Calu3 (cell line): Measurements from ENCODE around the gene TRAF3. TPM values are rescaled to one million over a fixed set of nuclear protein-coding genes. Genes with fewer than 3 reads are reported as not detected.

ENCODE experiments used
- BruUV-seq: library from RNA; stranded (reverse); fragments of 400-500 nt; replicated peaks from 2 replicates; lab custom pipeline; 2021; lab: Mats Ljungman, UMichigan
- CTCF ChIA-PET: fragments of 300-600 bp; sonication (Branson Sonifier 250); formaldehyde crosslinking; loops from one replicate; lab custom pipeline; 2022; ENCODE audit warnings: antibody characterized with exemption; lab: Charles Lee
- DNase-seq: peaks from one replicate; pipeline ENCODE4 v3.0.0; 2022
- H3K27ac Mint-ChIP-seq: one replicate; pipeline ENCODE4 v1.8.0; 2022; ENCODE audit warnings: mixed read lengths; ENCODE audit not compliant: unreplicated experiment
- H3K27me3 Mint-ChIP-seq: one replicate; pipeline ENCODE4 v1.8.0; 2022; ENCODE audit warnings: mixed read lengths; ENCODE audit not compliant: unreplicated experiment
- H3K36me3 Mint-ChIP-seq: one replicate; pipeline ENCODE4 v1.8.0; 2022; ENCODE audit warnings: mild to moderate bottlenecking, moderate library complexity, mixed read lengths; ENCODE audit not compliant: insufficient read depth, unreplicated experiment
- H3K4me1 Mint-ChIP-seq: one replicate; pipeline ENCODE4 v1.8.0; 2022; ENCODE audit warnings: mild to moderate bottlenecking, low read depth, mixed read lengths; ENCODE audit not compliant: unreplicated experiment
- H3K4me3 Mint-ChIP-seq: one replicate; pipeline ENCODE4 v1.8.0; 2022; ENCODE audit warnings: mild to moderate bottlenecking, low read depth, moderate library complexity, mixed read lengths; ENCODE audit not compliant: unreplicated experiment
- H3K9me3 Mint-ChIP-seq: one replicate; pipeline ENCODE4 v1.8.0; 2022; ENCODE audit warnings: low read depth, mixed read lengths; ENCODE audit not compliant: unreplicated experiment
- CTCF ChIP-seq: fragments of 200-600 bp; IDR thresholded peaks from one replicate; pipeline ENCODE4 v1.8.0; 2022; ENCODE audit warnings: antibody characterized with exemption; ENCODE audit not compliant: unreplicated experiment
- intact Hi-C: fragments of 100-400 bp; cut with micrococcal nuclease; formaldehyde crosslinking; loops from one replicate; pipeline ENCODE4 v1.10.0; 2022; ENCODE audit not compliant: unreplicated experiment
- total RNA-seq: library from RNA; stranded (reverse); gene quantifications from 2 replicates; pipeline ENCODE4 v1.2.3, GENCODE V29; 2022

The TRAF3 gene
- total RNA-seq, 1 experiment from 2014 or later, result 24.2 TPM

- Mint-ChIP-seq H3K27me3 (no peaks in the 10 kb centered on the region), H3K4me3 (no peak overlapping the region), H3K4me1 (no peaks in the 10 kb centered on the region), H3K27ac (no peak overlapping the region), H3K9me3 (no peaks in the 10 kb centered on the region), H3K36me3 (peaks cover 10% of the 10 kb centered on the region)
- CTCF ChIA-PET, result no interaction called here
- no TSS peak for BruUV-seq
- no peak for TF ChIP-seq CTCF
- intact Hi-C loops, result no loop called here
- DNase-seq, result no peak
These were observed 126.8 kb downstream of the TRAF3 start for GRCh38 chr14:102903889-102904512.

- no peaks in the 10 kb centered on the region for H3K27me3 Mint-ChIP-seq
- H3K4me1 Mint-ChIP-seq, result no peaks in the 10 kb centered on the region
- BruUV-seq, result no TSS peak
- TF ChIP-seq CTCF, result no peak
- H3K36me3 Mint-ChIP-seq, result peaks cover 20% of the 10 kb centered on the region
- no peak overlapping the region for H3K27ac Mint-ChIP-seq
- no peaks in the 10 kb centered on the region for H3K9me3 Mint-ChIP-seq
- intact Hi-C loops, result no loop called here
- CTCF ChIA-PET, result interaction anchor here (0.7 kb wide), 1 partner anchor 678 kb away, joined by 3 read pairs; no protein-coding TSS in a partner anchor
- no peak for DNase-seq
- no peak overlapping the region for H3K4me3 Mint-ChIP-seq
These were observed 128.2 kb downstream of the TRAF3 start for GRCh38 chr14:102905116-102906108.

GRCh38 chr14:102906616-102907302, 129.5 kb downstream of the TRAF3 start:
- Mint-ChIP-seq H3K27ac (no peak overlapping the region), H3K9me3 (no peaks in the 10 kb centered on the region), H3K36me3 (peaks cover 20% of the 10 kb centered on the region), H3K4me1 (no peaks in the 10 kb centered on the region), H3K4me3 (no peak overlapping the region), H3K27me3 (no peaks in the 10 kb centered on the region)
- intact Hi-C loops, result no loop called here
- CTCF ChIA-PET, result no interaction called here
- no peak for DNase-seq
- no peak for TF ChIP-seq CTCF
- BruUV-seq, result no TSS peak

DNA sequence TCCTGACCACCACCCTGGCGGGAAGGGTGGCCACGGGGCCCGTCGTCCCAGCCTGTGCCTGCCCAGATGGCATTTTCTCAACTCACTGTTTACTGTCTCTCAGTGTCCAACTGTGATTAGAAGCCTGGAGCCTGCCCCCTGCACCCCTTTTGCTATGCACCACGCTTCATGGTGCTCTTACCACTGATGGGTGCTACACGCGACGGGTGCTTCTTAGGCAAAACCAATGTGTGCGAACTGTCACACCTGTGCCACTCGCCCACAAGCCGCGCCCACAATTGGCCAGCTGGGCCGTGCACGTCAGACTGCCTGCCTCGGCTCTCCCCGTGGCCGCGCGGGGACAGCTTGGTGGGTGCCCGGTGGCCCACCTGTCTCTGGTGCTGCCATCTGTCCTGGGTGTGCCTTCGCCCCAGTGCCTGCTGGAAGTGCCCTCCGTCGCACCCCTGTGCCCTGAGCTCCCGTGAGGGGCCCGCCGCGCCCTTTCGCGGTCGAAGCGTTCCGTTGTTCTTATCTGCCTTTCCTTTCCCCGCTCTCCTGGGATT, 130.1 kb downstream of the TRAF3 start:
- Mint-ChIP-seq H3K27ac (no peak overlapping the region), H3K4me1 (no peaks in the 10 kb centered on the region), H3K27me3 (no peaks in the 10 kb centered on the region), H3K9me3 (no peaks in the 10 kb centered on the region), H3K36me3 (peaks cover 20% of the 10 kb centered on the region), H3K4me3 (no peak overlapping the region)
- CTCF ChIA-PET, result no interaction called here
- no peak for TF ChIP-seq CTCF
- no TSS peak for BruUV-seq
- intact Hi-C loops, result no loop called here
- no peak for DNase-seq
